GM23248 (cell line): ENCODE data around the gene TGFB3. TPM values are rescaled to one million over a fixed set of nuclear protein-coding genes. Genes with fewer than 3 reads are reported as not detected.

Experiments
- DNase-seq: peaks from one replicate; pipeline ENCODE4 v3.0.0-alpha.2; 2015
- H2AFZ ChIP-seq: fragments of 200-600 bp; sonication (generic); 2 replicates; pipeline ENCODE4 v1.6.1; 2016; ENCODE audit warnings: antibody characterized with exemption
- H3F3A ChIP-seq: fragments of 200-600 bp; sonication (generic); 2 replicates; pipeline ENCODE4 v1.6.1; 2016; ENCODE audit warnings: mild to moderate bottlenecking, antibody characterized with exemption, mixed run types; ENCODE audit not compliant: insufficient read depth
- H3K27ac ChIP-seq: fragments of 200-600 bp; sonication (generic); 2 replicates; pipeline ENCODE4 v1.5.1; 2016; ENCODE audit warnings: mild to moderate bottlenecking
- H3K27me3 ChIP-seq: fragments of 200-600 bp; sonication (generic); replicated peaks from 2 replicates; pipeline ENCODE4 v1.6.1; 2016; ENCODE audit warnings: mild to moderate bottlenecking; ENCODE audit not compliant: insufficient read depth
- H3K36me3 ChIP-seq: fragments of 200-600 bp; sonication (generic); 2 replicates; pipeline ENCODE4 v1.6.1; 2016; ENCODE audit warnings: low read depth, mild to moderate bottlenecking
- H3K4me1 ChIP-seq: fragments of 200-600 bp; sonication (generic); 2 replicates; pipeline ENCODE4 v1.6.1; 2016; ENCODE audit warnings: mild to moderate bottlenecking; ENCODE audit not compliant: insufficient read depth
- H3K4me2 ChIP-seq: fragments of 200-600 bp; sonication (generic); one replicate; pipeline ENCODE4 v1.6.1; 2016; ENCODE audit warnings: mild to moderate bottlenecking; ENCODE audit not compliant: unreplicated experiment
- H3K4me3 ChIP-seq: fragments of 200-600 bp; sonication (generic); 2 replicates; pipeline ENCODE4 v1.5.1; 2016; ENCODE audit warnings: mild to moderate bottlenecking
- H3K79me2 ChIP-seq: fragments of 200-600 bp; sonication (generic); 2 replicates; pipeline ENCODE4 v1.6.1; 2016; ENCODE audit warnings: mild to moderate bottlenecking; ENCODE audit not compliant: insufficient read depth
- H3K9ac ChIP-seq: fragments of 200-600 bp; sonication (generic); 2 replicates; pipeline ENCODE4 v1.6.1; 2016; ENCODE audit warnings: mild to moderate bottlenecking
- H3K9me2 ChIP-seq: fragments of 200-600 bp; sonication (generic); 2 replicates; pipeline ENCODE4 v1.6.1; 2016; ENCODE audit warnings: mixed run types, mild to moderate bottlenecking, moderate library complexity; ENCODE audit not compliant: insufficient read depth
- H3K9me3 ChIP-seq: fragments of 200-600 bp; sonication (generic); one replicate; pipeline ENCODE4 v1.6.1; 2017; ENCODE audit warnings: low read depth
- H4K20me1 ChIP-seq: fragments of 200-600 bp; sonication (generic); 2 replicates; pipeline ENCODE4 v1.6.0; 2016; ENCODE audit not compliant: insufficient read depth
- EZH2 ChIP-seq: fragments of 200-600 bp; sonication (generic); IDR thresholded peaks from 2 replicates; pipeline ENCODE4 v1.6.1; 2018; ENCODE audit warnings: antibody characterized with exemption, mild to moderate bottlenecking; ENCODE audit not compliant: insufficient read depth, poor library complexity, severe bottlenecking
- EZH2phosphoT487 ChIP-seq: fragments of 200-600 bp; sonication (generic); IDR thresholded peaks from 2 replicates; pipeline ENCODE4 v1.6.1; 2018; ENCODE audit warnings: antibody characterized with exemption, moderate library complexity, mild to moderate bottlenecking, low read depth; ENCODE audit not compliant: insufficient read depth
- WGBS, 2 experiments: methylation state at CpG; one replicate each; pipeline ENCODE4 v1.1.6; 2015 to 2017; ENCODE audit warnings: low lambda C conversion rate in 2 of 2, low coverage in 1 of 2; ENCODE audit errors: missing lambda C conversion rate in 2 of 2; 5-methylcytosine and 5-hydroxymethylcytosine counted together
- in situ Hi-C: fragments of 300-500 bp; cut with MboI; formaldehyde crosslinking; loops from 2 replicates; pipeline ENCODE4 v1.15.0; 2020
- polyA plus RNA-seq: library from polyadenylated mRNA; unstranded; fragments of >200 nt; fragmentation: Nextera tagmentation; extraction: Ambion mirVana; gene quantifications from 2 replicates; pipeline ENCODE4 v1.2.1, GENCODE V29; 2016
- total RNA-seq: library from RNA; depleted of rRNA; stranded (reverse); fragments of >200 nt; shearing (Covaris generic); gene quantifications from 2 replicates; pipeline ENCODE4 v1.2.3, GENCODE V29; 2014

Gene TGFB3
- total and polyA plus RNA-seq, 2 experiments from 2014 or later: 3.2 to 3.7 TPM

DNA sequence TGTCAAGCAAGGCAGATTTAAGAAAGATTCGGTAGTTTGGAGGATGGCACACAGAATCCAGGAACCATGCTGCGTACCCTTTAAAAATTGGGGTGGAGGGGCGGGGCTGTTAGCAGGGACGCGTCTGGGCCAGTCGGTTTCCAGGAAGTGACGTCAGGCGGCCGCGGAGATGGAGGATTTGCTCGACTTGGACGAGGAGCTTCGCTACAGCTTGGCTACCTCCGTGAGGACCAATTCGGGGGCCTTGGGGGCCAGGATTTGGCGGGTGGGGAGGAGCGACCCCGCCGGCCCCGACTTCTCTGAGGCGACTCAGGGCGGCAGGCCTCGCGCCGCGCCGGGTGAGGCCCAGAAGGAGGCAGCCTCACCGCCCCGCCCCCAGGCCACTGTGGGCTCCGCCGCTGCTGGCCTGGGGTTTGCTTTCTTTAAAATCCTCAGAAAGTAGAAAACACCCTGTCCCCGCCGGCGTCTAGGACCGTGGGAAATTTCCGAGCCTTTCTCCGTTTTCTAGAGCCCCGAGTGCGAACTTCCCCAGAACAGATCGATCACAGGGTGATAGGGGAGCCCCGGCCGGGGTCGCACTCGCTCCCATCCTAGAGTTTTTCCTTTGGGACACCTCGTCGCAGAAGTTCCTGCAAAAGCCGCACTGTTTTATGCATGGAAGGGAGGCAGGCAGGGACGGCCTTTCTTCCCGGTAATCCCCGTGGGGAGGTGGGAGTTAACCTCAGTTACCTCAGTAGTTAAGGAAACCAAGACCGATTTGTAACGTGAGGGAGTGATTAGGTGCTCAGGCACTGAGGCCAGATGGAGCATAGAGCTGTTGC, 4.0 kb upstream of the TGFB3 start, which contains the start of gene IFT43:
IFT43 (plus strand) TSS at position 146 of the 821 bp plus-strand sequence; CDS start at position 170, 24 bp downstream.
- Histone ChIP-seq H3K79me2 (peaks cover 21% of the 10 kb centered on the region), H3K27ac (peak within 1 kb of the TSS; percentile 77), H3F3A (0 out of 2 replicates have a peak, but pooled peaks cover 5% of the 10 kb centered on the region), H3K4me2 (peak within 1 kb of the TSS; percentile 93), H3K9me3 (no peaks in the 10 kb centered on the region), H4K20me1 (no peaks in the 10 kb centered on the region), H3K36me3 (no peaks in the 10 kb centered on the region), H3K27me3 (no peaks in the 10 kb centered on the region), H2AFZ (peak within 1 kb of the TSS; percentile 81), H3K9me2 (no peaks in the 10 kb centered on the region), H3K9ac (peak within 1 kb of the TSS; percentile 97), H3K4me1 (peaks cover 22% of the 10 kb centered on the region), H3K4me3 (peak within 1 kb of the TSS; percentile 99)
- in situ Hi-C loops: loop anchor here (10.0 kb wide), 1 partner anchor 271 kb away; no protein-coding TSS in a partner anchor
- peak; percentile 93 for DNase-seq
- WGBS, 2 experiments: 0 to 1% methylated on average over 42 to 52 of the region's 52 CpGs
- TF ChIP-seq EZH2phosphoT487 (no peak), EZH2 (no peak)

DNA sequence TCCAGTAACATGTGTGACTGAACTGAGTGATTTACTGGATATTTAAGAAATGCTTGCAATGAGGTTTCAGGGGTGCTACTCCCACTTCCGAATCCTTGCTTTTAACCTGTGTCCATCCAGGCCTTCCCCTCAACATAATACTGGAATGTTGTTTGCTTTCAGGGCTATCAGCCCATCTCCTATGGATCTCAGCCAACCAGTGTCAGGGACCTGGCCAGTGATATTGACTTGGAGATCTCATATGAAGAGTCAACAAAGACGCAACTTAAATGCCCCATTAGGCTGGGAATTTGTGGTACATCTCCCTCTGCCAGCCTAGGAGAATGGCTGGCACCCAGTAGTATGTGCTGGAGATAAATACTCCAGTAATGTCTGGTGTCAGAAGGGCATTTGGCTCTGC, 2.9 kb upstream of the TGFB3 start:
- no peaks in the 10 kb centered on the region for H4K20me1 ChIP-seq
- H3K79me2 ChIP-seq: peaks cover 21% of the 10 kb centered on the region
- no peaks in the 10 kb centered on the region for H3K9me2 ChIP-seq
- DNase-seq: no peak
- H3F3A ChIP-seq: 0 out of 2 replicates have a peak, but pooled peaks cover 5% of the 10 kb centered on the region
- H3K36me3 ChIP-seq: no peaks in the 10 kb centered on the region
- WGBS, 2 experiments: 78 to 85% methylated on average over 2 of the region's 2 CpGs
- H3K27me3 ChIP-seq: no peaks in the 10 kb centered on the region
- in situ Hi-C loops: loop anchor here (10.0 kb wide), 1 partner anchor 270 kb away; no protein-coding TSS in a partner anchor
- no peak overlapping the region for H3K9ac ChIP-seq
- H2AFZ ChIP-seq: no peak overlapping the region
- no peak overlapping the region for H3K4me2 ChIP-seq
- H3K4me3 ChIP-seq: no peak overlapping the region
- peaks cover 33% of the 10 kb centered on the region for H3K4me1 ChIP-seq
- no peak overlapping the region for H3K27ac ChIP-seq
- no peak for TF ChIP-seq EZH2phosphoT487
- TF ChIP-seq EZH2: no peak
- no peaks in the 10 kb centered on the region for H3K9me3 ChIP-seq

DNA sequence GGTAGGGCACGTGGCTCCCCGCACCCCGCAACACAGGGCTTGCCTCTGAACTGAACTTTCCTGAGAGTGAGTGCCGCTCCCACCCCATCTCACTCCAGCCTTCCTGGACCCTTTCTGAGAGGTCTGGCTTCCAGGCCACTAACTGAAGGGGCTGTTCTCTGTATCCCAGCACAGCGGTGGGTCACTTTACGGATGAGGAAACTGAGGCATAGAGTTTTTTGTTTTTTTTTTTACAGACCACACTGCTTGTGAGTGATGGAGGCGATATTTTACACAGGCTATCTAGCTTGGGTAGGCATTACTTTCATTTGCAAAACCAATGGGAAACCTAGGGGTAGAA, 1.2 kb upstream of the TGFB3 start:
- Histone ChIP-seq H3K4me2 (peak overlapping the region; percentile 95), H3K27ac (0 out of 2 replicates have a peak overlapping the region, but pooled peaks have one; percentile 13), H3K9me2 (no peaks in the 10 kb centered on the region), H3K36me3 (no peaks in the 10 kb centered on the region), H3K9me3 (no peaks in the 10 kb centered on the region), H3K79me2 (peaks cover 21% of the 10 kb centered on the region), H3K9ac (peak overlapping the region; percentile 94), H2AFZ (peak overlapping the region; percentile 84), H3F3A (no peaks in the 10 kb centered on the region), H3K4me1 (peaks cover 30% of the 10 kb centered on the region), H4K20me1 (no peaks in the 10 kb centered on the region), H3K4me3 (peak overlapping the region; percentile 94), H3K27me3 (no peaks in the 10 kb centered on the region)
- no peak for DNase-seq
- in situ Hi-C loops: loop anchor here (10.0 kb wide), 1 partner anchor 268 kb away; no protein-coding TSS in a partner anchor
- TF ChIP-seq EZH2phosphoT487: no peak
- no peak for TF ChIP-seq EZH2
- 34 to 37% methylated on average over 7 of the region's 7 CpGs for WGBS, 2 experiments

DNA sequence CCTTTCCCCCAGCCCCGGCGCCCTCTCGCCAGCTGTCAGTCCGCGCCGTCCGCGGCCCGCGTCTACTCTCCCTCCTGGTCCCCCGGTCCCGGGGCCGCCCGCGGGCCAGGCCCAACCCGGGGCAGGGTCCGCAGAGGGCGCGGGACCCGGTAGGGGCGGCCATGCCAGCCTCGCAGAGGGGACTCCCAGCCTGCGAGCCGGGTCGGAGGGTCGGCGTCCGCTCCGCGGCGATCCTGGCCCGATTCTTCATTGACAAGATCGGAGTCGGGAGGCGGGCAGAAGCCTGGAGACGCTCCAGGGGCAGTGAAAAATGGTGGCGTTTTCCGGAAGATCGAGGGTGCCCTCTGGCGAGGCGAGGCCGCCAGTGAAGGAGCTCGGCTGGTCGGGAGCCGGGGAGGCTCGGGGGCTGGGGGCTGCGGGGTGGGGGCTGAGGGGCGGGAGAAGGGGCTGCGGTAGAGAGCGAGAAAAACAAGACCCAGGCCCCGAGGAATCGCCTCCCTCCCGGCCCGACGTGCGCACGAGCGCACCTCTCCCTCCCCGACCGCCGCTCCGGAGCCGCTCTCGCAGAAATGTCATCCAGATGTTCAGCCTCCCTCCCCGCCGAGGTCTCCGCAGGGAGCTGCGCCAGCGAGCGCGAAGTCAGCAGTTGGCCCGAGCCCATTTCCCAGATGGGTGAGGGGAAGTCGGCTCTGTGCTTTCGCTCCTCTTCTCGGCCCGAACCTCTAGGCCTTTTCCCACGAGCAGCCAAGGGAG, 647 bp upstream of the TGFB3 start:
- DNase-seq: peak; percentile 92
- 1 to 3% methylated on average over 51 to 71 of the region's 77 CpGs for WGBS, 2 experiments

More for the DNA sequence above, 647 bp upstream of the TGFB3 start:
- peak overlapping the region; percentile 77 for H3K27ac ChIP-seq
- H3K9me3 ChIP-seq: no peaks in the 10 kb centered on the region
- TF ChIP-seq EZH2phosphoT487 (no peak), EZH2 (no peak)
- no peaks in the 10 kb centered on the region for H3K36me3 ChIP-seq
- in situ Hi-C loops: loop anchor here (10.0 kb wide), 1 partner anchor 268 kb away; no protein-coding TSS in a partner anchor
- peaks cover 19% of the 10 kb centered on the region for H3K79me2 ChIP-seq
- peak overlapping the region; percentile 94 for H3K9ac ChIP-seq
- no peaks in the 10 kb centered on the region for H4K20me1 ChIP-seq
- no peaks in the 10 kb centered on the region for H3K27me3 ChIP-seq
- H3K4me1 ChIP-seq: peaks cover 35% of the 10 kb centered on the region
- peak overlapping the region; percentile 98 for H2AFZ ChIP-seq
- H3K4me2 ChIP-seq: peak overlapping the region; percentile 95
- no peaks in the 10 kb centered on the region for H3F3A ChIP-seq
- peak overlapping the region; percentile 94 for H3K4me3 ChIP-seq
- H3K9me2 ChIP-seq: no peaks in the 10 kb centered on the region
